D721Med (cell line): ENCODE results near the gene EEPD1.
"Not testable (repeated sequence)": the region's sequence is repeated elsewhere in the genome, so short reads cannot be mapped to it uniquely, and the experiment has no call there.

Source experiments
- DNase-seq: peaks from one replicate; pipeline ENCODE4 v3.0.0; 2011; ENCODE audit warnings: low spot score; ENCODE audit not compliant: insufficient read length
- FAIRE-seq: peaks from 2 replicates; lab custom pipeline; 2011; peaks lifted over from hg19 to GRCh38; lab: Jason Lieb, UNC
- CTCF ChIP-seq: IDR thresholded peaks from 2 replicates; pipeline ENCODE4 v1.5.1; 2012; ENCODE audit warnings: mild to moderate bottlenecking, control low read depth; ENCODE audit not compliant: insufficient read depth; ENCODE audit errors: missing control alignments

The EEPD1 gene

DNA sequence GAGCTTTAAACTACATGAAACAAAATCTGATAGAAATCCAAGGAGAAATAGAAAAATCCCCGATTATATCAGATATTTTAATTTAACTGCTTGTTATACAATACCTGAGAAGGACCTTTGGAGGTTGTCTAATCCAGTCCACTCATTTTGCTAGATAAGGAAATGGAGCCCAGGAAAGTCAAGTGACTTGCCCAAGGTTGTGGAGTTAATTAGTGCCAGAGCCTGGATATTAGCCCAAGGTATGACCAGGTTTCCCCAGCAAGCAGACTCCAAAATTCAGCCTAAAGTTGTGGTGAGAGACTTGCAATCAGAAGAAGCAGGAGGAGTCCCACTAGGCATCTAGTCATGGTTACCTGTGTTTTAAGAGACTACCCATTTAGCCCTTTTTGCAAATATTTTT is 11.7 kb upstream of the EEPD1 start:
- no peak for FAIRE-seq
- no peak for TF ChIP-seq CTCF
- no peak for DNase-seq

DNA sequence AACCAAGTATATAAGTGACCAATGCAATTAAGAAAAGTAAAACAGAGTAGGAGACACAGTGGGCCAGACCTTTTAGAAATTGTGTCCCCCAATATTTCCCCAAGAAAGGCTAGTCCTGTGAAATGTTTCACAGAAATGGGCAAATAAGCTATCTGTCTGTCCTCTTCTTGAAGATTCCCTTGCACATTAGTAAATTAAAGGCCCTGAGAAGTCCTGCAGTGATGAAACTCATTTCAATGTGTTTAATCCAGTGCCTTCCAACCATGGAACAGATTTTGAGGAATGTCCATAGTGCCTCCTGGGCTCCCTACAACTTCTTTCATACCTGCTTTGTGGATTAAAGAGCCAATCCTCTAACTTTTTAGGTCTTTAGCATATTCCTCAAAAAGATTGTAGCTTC is 11.2 kb upstream of the EEPD1 start:
- DNase-seq (no peak), FAIRE-seq (no peak)
- TF ChIP-seq CTCF, result no peak

GRCh38 chr7:36144189-36144588 is 8.9 kb upstream of the EEPD1 start:
- FAIRE-seq (no peak), DNase-seq (no peak)
- TF ChIP-seq CTCF, result no peak

GRCh38 chr7:36145686-36146085 is 7.4 kb upstream of the EEPD1 start:
- no peak for FAIRE-seq

GRCh38 chr7:36147361-36147760 is 5.7 kb upstream of the EEPD1 start:
- FAIRE-seq (no peak), DNase-seq (no peak)
- no peak for TF ChIP-seq CTCF

More at GRCh38 chr7:36145686-36146085, 7.4 kb upstream of the EEPD1 start:
- no peak for DNase-seq
- TF ChIP-seq CTCF, result no peak

GRCh38 chr7:36148422-36149065 is 4.5 kb upstream of the EEPD1 start:
- TF ChIP-seq CTCF, result no peak
- DNase-seq, result no peak

GRCh38 chr7:36149240-36149639 is 3.8 kb upstream of the EEPD1 start:
- not testable (repeated sequence) for FAIRE-seq, DNase-seq

More at GRCh38 chr7:36148422-36149065, 4.5 kb upstream of the EEPD1 start:
- no peak for FAIRE-seq
